ENCODE measurements around the gene CELF5.

DNA sequence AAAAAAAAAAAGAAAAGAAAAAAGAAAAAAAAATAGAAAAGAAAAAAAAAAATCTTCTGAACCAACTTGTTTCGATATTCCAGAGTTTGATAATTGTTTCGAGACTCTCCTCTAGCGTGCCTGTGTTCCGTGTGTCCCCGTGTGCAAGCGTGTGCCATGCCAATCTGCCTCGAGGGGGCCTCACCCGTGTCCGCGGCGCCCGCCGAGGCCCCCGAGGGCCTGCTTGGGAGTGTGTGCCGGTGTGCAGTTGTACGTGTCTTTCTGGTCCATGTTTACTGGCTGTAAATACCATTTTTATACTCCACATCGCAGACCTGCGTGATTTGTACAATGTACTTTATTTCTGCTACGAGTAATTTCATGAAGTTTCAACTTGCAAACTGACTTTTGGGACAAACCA is 72.0 kb downstream of the CELF5 start:
- TF ChIP-seq, protein P1, sequence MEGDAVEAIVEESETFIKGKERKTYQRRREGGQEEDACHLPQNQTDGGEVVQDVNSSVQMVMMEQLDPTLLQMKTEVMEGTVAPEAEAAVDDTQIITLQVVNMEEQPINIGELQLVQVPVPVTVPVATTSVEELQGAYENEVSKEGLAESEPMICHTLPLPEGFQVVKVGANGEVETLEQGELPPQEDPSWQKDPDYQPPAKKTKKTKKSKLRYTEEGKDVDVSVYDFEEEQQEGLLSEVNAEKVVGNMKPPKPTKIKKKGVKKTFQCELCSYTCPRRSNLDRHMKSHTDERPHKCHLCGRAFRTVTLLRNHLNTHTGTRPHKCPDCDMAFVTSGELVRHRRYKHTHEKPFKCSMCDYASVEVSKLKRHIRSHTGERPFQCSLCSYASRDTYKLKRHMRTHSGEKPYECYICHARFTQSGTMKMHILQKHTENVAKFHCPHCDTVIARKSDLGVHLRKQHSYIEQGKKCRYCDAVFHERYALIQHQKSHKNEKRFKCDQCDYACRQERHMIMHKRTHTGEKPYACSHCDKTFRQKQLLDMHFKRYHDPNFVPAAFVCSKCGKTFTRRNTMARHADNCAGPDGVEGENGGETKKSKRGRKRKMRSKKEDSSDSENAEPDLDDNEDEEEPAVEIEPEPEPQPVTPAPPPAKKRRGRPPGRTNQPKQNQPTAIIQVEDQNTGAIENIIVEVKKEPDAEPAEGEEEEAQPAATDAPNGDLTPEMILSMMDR (IDR thresholded peaks at IDR 0.05): no peak
- TF ChIP-seq EZH2 (IDR thresholded peaks at IDR 0.05; ENCODE audit: borderline replicate concordance, insufficient read depth, low read depth, low read length, poor library complexity, severe bottlenecking): no peak

All from B cell (primary cell).